Activated gamma-delta T cell (primary cell): ENCODE measurements around the gene VMO1.

Experiments used
- DNase-seq: peaks from one replicate; lab custom pipeline; 2025; lab: John Stamatoyannopoulos, UW

The VMO1 gene

GRCh38 chr17:4764595-4764994 is 21.6 kb downstream of the VMO1 start:
- DNase-seq, result no peak

GRCh38 chr17:4759776-4760236 is 26.4 kb downstream of the VMO1 start:
- DNase-seq, result no peak

GRCh38 chr17:4753392-4753791 is 32.8 kb downstream of the VMO1 start:
- no peak for DNase-seq

GRCh38 chr17:4751932-4752331 is 34.2 kb downstream of the VMO1 start:
- no peak for DNase-seq

GRCh38 chr17:4750606-4751005 is 35.6 kb downstream of the VMO1 start:
- DNase-seq, result no peak

- DNase-seq, result no peak
These were observed 37.5 kb downstream of the VMO1 start for GRCh38 chr17:4748686-4749085.

- DNase-seq, result no peak
These were observed 38.3 kb downstream of the VMO1 start for GRCh38 chr17:4747847-4748246.

GRCh38 chr17:4744999-4745969 is 40.9 kb downstream of the VMO1 start:
- no peak for DNase-seq

GRCh38 chr17:4743898-4744297 is 42.3 kb downstream of the VMO1 start:
- no peak for DNase-seq

GRCh38 chr17:4743216-4743615 is 42.9 kb downstream of the VMO1 start:
- no peak for DNase-seq

- DNase-seq, result no peak
These were observed 43.5 kb downstream of the VMO1 start for GRCh38 chr17:4742629-4743028.

- no peak for DNase-seq
These were observed 44.0 kb downstream of the VMO1 start for GRCh38 chr17:4742133-4742532.

GRCh38 chr17:4741544-4741943 is 44.6 kb downstream of the VMO1 start:
- DNase-seq, result no peak

- no peak for DNase-seq
These were observed 45.6 kb downstream of the VMO1 start for GRCh38 chr17:4740584-4740983.

GRCh38 chr17:4740025-4740351 is 46.2 kb downstream of the VMO1 start:
- no peak for DNase-seq

GRCh38 chr17:4739122-4740024 is 46.8 kb downstream of the VMO1 start, which contains the start of the genes CXCL16 and ZMYND15:
Gene CXCL16, minus strand, starts transcription at chr17:4739928. Its CDS starts 589 bp downstream, at chr17:4739339.
Gene ZMYND15, plus strand, starts transcription at chr17:4739833. Its CDS starts 716 bp downstream, at chr17:4740549.
- peak; percentile 49 for DNase-seq

- DNase-seq, result no peak
These were observed 47.7 kb downstream of the VMO1 start for GRCh38 chr17:4738136-4739121.

GRCh38 chr17:4735876-4736651 is 50.1 kb downstream of the VMO1 start:
- DNase-seq, result no peak
